D721Med (cell line): ENCODE results near the gene TPD52L3.

Experiments
- DNase-seq: peaks from one replicate; pipeline ENCODE4 v3.0.0; 2011; ENCODE audit warnings: low spot score; ENCODE audit not compliant: insufficient read length
- FAIRE-seq: peaks from 2 replicates; lab custom pipeline; 2011; peaks lifted over from hg19 to GRCh38; lab: Jason Lieb, UNC
- TF ChIP-seq, protein P1 (sequence below): IDR thresholded peaks from 2 replicates; pipeline ENCODE4 v1.5.1; 2012; ENCODE audit warnings: mild to moderate bottlenecking, control low read depth; ENCODE audit not compliant: insufficient read depth; ENCODE audit errors: missing control alignments

TPD52L3 gene

DNA sequence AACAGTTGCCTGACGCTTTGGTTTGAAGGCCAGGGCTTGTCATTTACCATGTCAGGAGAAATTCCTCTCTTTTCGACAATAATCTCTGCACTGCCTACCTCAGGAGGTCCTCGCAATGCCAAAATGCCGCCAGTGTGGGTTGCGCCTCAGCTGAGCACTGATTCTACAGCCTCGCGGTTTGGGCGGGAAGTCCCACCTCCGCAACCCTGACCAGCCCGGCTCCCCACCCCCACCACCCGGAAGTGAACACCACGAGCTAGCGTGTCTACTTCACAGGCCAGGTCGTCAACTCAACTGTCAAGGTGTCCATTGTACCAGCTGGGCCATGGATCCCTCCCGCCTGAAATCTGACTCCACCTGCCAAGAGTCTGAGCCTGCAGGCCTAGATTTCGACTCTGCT is at the start of gene TPD52L3:
TPD52L3 (plus strand) TSS at position 273 of the 400 bp plus-strand sequence. CDS start 221 bp downstream, outside the sequence.
- no peak for FAIRE-seq
- DNase-seq = no peak
- TF ChIP-seq, protein P1, sequence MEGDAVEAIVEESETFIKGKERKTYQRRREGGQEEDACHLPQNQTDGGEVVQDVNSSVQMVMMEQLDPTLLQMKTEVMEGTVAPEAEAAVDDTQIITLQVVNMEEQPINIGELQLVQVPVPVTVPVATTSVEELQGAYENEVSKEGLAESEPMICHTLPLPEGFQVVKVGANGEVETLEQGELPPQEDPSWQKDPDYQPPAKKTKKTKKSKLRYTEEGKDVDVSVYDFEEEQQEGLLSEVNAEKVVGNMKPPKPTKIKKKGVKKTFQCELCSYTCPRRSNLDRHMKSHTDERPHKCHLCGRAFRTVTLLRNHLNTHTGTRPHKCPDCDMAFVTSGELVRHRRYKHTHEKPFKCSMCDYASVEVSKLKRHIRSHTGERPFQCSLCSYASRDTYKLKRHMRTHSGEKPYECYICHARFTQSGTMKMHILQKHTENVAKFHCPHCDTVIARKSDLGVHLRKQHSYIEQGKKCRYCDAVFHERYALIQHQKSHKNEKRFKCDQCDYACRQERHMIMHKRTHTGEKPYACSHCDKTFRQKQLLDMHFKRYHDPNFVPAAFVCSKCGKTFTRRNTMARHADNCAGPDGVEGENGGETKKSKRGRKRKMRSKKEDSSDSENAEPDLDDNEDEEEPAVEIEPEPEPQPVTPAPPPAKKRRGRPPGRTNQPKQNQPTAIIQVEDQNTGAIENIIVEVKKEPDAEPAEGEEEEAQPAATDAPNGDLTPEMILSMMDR = no peak

- no peak for FAIRE-seq
- TF ChIP-seq, protein P1 = no peak
- DNase-seq = no peak
These were observed 26.3 kb upstream of the TPD52L3 start for GRCh38 chr9:6301858-6302257.

- DNase-seq = no peak
- TF ChIP-seq, protein P1 = no peak
- no peak for FAIRE-seq
These were observed 25.8 kb upstream of the TPD52L3 start for GRCh38 chr9:6302417-6302816.

- TF ChIP-seq, protein P1 = no peak
- FAIRE-seq (no peak), DNase-seq (no peak)
These were observed 23.9 kb upstream of the TPD52L3 start for GRCh38 chr9:6304232-6304631.

- FAIRE-seq (peak; percentile 84), DNase-seq (no peak)
- TF ChIP-seq, protein P1 = peak; percentile 50
These were observed 22.1 kb upstream of the TPD52L3 start for GRCh38 chr9:6305954-6306563.

- FAIRE-seq = no peak
- no peak for DNase-seq
- TF ChIP-seq, protein P1 = no peak
These were observed 20.6 kb upstream of the TPD52L3 start for GRCh38 chr9:6307551-6308096.
